NCI-H748 treated with DMSO at 0.1 percent for 48 hours (cell line): ENCODE measurements around the gene ERCC1.

Source experiments
- DNase-seq: peaks from one replicate; lab custom pipeline; 2025; lab: John Stamatoyannopoulos, UW

Gene ERCC1

GRCh38 chr19:45364696-45365095, 59.0 kb downstream of the ERCC1 start:
- no peak for DNase-seq

GRCh38 chr19:45363861-45364459, 59.8 kb downstream of the ERCC1 start:
- DNase-seq: no peak

GRCh38 chr19:45362291-45362690, 61.4 kb downstream of the ERCC1 start:
- DNase-seq: no peak

- DNase-seq: no peak
Measured at GRCh38 chr19:45361608-45362007, 62.1 kb downstream of the ERCC1 start.

GRCh38 chr19:45358213-45358792, 65.4 kb downstream of the ERCC1 start:
- DNase-seq: no peak

- DNase-seq: no peak
Measured at GRCh38 chr19:45357445-45357783, 66.3 kb downstream of the ERCC1 start.
